SK-N-DZ (cell line): ENCODE results near the gene CDH1.
"Not testable (repeated sequence)": the region's sequence is repeated elsewhere in the genome, so short reads cannot be mapped to it uniquely, and the experiment has no call there.

ENCODE experiments used
- DNase-seq: peaks from one replicate; pipeline ENCODE4 v3.0.0-alpha.2; 2015; ENCODE audit warnings: low spot score

CDH1 gene

GRCh38 chr16:68790130-68790761 lies 53.2 kb downstream of the CDH1 start:
- DNase-seq = no peak

- DNase-seq = no peak
Observed at GRCh38 chr16:68790944-68791343, 53.9 kb downstream of the CDH1 start.

- DNase-seq = no peak
Observed at GRCh38 chr16:68792465-68793324, 55.6 kb downstream of the CDH1 start.

GRCh38 chr16:68793401-68793857 lies 56.3 kb downstream of the CDH1 start:
- DNase-seq = no peak

- DNase-seq = no peak
Observed at GRCh38 chr16:68798398-68798797, 61.3 kb downstream of the CDH1 start.

- peak; percentile 39 for DNase-seq
Observed at GRCh38 chr16:68800257-68800875, 63.3 kb downstream of the CDH1 start.

- no peak for DNase-seq
Observed at GRCh38 chr16:68802190-68802589, 65.1 kb downstream of the CDH1 start.

- no peak for DNase-seq
Observed at GRCh38 chr16:68806422-68806821, 69.3 kb downstream of the CDH1 start.

- DNase-seq = no peak
Observed at GRCh38 chr16:68806981-68807380, 69.9 kb downstream of the CDH1 start.

- DNase-seq = no peak
Observed at GRCh38 chr16:68814516-68814915, 77.4 kb downstream of the CDH1 start.

- no peak for DNase-seq
Observed at GRCh38 chr16:68823401-68824135, 86.5 kb downstream of the CDH1 start.

GRCh38 chr16:68825427-68825826 lies 88.3 kb downstream of the CDH1 start:
- no peak for DNase-seq

GRCh38 chr16:68826652-68827051 lies 89.6 kb downstream of the CDH1 start:
- DNase-seq = no peak

- DNase-seq = no peak
Observed at GRCh38 chr16:68833251-68833650, 96.2 kb downstream of the CDH1 start.

GRCh38 chr16:68834550-68834949 lies 97.5 kb downstream of the CDH1 start:
- no peak for DNase-seq

- DNase-seq = no peak
Observed at GRCh38 chr16:68835970-68836369, 98.9 kb downstream of the CDH1 start.

GRCh38 chr16:68839831-68840230 lies 102.7 kb downstream of the CDH1 start:
- no peak for DNase-seq

GRCh38 chr16:68842964-68843481 lies 105.9 kb downstream of the CDH1 start:
- DNase-seq = not testable (repeated sequence)

- peak; percentile 90 for DNase-seq
Observed at GRCh38 chr16:68843482-68844210, 106.6 kb downstream of the CDH1 start, which contains the start of gene TANGO6. Gene TANGO6 (plus strand): TSS chr16:68843531. CDS start chr16:68843618, 87 bp downstream.

GRCh38 chr16:68844211-68844564 lies 107.1 kb downstream of the CDH1 start:
- no peak for DNase-seq

GRCh38 chr16:68848786-68849185 lies 111.7 kb downstream of the CDH1 start:
- no peak for DNase-seq
